GM21528 (cell line): ENCODE results near the gene FOSL2.

Source experiments
- ATAC-seq: cut with Tn5 transposase; IDR thresholded peaks from one replicate; pipeline ENCODE4 v1.9.1; 2021; ENCODE audit warnings: mild to moderate bottlenecking, moderate library complexity; ENCODE audit not compliant: unreplicated experiment, low FRiP score

The FOSL2 gene

DNA sequence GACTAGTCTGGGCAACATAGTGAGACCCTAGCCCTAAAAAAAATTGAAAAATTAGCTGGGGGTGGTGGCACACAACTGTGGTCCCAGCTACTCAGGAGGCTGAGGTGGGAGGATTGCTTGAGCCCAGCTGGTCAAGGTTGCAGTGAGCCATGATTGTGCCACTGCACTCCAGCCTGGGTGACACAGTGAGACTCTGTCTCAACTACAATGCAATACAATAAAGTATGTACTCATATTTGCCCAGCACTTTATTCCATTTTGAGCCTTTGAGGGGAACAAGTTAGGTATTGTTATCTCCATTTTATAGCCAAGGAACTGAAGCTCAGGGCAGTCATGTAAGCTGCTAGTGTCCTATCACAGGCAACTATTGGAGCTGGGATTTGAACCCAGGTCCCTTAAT lies 53.9 kb downstream of the FOSL2 start:
- ATAC-seq, result no peak

DNA sequence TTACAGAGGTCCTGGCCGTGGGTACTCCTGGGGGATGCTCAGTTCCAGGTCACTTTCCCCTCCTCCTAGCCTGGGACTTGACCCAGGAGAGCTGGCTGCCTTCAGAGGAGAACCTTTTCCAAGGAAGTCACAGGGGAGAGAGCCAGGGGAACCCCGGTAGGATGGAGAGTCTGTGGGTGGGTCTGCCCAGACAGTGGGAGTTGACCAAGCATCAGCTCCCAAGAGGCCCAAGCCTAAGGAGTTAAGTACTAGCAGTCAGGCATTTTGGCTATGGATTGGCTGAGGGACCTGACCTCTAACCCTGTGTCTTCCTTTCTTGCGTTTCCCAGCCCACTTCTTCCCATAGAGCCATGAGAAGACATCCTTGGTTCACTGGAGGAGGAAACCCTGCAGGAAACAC lies 54.4 kb downstream of the FOSL2 start:
- ATAC-seq, result no peak

DNA sequence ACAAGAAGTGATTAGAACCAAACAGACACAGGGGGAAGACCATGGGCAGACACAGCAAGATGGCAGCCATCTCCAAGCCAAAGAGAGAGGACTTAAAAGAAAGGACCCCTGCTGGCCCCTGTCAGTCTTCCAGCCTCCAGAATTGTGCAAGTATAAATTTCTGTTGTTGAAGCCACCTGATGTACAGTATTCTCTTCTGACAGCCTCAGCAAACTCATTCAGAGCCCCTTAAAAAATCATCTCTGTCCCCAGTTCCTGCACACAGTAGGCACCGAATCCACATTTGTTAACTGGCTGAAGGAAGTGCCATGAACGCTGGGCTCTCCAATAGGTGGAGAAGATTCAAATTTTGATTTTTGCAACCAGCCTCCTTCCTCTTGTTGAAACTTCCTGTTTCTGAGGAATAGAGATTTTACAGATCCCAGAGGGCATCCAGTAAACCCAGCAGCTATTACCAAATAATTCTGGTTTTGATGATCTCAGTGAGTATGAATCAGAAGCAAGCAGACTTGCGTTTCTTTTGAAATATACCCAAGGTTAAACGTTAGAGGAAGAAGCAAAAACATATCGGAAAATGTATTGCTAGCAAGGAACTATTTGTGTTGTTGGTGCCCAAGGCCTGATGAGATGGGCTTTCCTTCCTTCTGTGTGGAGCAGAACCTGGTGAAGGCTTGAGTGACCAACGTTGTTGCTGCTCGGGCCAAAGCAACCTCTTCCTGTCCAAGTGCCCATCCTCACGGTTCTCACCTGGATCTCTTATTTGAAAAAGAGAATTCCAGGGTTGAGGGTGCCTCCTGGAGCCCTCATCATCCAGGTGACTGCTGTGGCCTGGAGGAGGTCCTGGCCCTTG lies 55.5 kb downstream of the FOSL2 start:
- no peak for ATAC-seq

DNA sequence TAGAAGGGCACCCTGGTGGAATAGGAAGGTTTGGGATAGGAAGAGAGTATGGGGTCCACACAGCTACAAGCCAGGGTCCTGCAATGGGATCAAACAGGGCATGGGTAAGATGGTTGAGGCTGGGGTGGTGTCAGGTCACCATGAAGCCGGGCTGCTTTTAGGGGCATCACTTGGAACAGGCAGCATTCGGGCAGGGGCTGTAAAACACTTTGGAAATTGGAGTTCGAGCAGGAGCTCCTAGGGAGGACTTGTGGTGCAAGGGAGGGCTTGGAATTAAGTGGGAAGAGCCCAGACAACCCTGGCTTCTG lies 56.1 kb downstream of the FOSL2 start:
- ATAC-seq, result no peak

DNA sequence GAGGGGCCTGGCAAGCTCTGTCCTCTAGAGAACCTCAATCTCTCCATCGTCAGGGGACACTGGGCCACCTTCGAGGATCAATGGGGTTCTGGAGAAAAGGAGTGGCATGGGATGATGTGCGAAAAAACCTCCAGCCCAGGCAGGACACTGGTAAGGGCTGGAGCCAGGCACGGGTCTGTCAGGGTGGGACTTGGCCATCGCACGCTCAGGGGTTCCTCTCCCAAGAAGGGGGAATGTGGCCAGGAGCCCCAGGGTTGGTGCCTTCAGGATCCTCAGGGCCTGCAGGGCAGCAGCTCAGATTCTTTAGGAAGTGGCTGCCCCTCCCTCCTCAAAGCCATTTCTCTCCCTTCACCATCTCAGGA lies 56.4 kb downstream of the FOSL2 start:
- ATAC-seq, result no peak

DNA sequence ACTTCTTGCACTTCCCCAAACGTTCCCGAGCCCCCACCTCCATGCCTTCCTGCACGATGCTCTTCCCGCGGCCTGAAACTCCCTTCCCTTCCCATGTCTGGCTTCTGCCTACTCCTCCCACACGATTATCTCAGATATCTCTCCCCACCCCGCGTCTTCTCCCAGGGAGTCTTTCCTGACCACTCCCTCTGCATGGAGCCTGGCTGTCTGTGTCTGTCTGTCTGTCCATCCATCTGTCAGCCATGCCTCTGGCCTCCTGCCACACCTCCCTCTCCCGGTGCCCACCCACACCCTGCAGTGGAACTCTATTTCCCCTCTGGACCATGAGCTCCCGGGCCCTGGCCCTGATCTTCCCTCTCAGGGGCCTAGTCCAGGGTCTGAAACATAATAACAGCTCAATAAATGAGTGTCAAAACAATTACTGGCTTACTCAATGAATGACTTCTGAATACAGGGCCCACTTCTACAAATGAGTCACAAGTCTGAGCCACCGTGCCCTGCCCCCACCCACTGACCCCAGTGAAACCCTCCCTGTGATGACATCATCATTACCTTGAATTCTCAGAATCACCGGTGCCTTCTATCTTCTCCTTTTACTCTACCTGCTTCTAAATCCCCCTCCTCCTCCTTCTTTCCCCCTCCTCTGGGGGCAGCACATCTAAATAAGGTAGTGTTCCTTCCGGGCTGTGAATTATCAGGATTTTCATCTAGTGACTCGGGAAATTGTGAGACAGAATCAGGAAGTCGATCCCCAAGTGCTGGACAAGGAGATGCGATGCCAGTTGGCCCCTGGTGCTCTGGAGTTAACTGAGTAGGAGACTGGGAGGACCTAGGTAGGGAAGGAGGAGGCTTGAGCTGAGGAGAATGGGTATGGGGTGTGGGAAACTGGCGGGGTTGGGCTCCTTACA lies 57.1 kb downstream of the FOSL2 start:
- no peak for ATAC-seq

DNA sequence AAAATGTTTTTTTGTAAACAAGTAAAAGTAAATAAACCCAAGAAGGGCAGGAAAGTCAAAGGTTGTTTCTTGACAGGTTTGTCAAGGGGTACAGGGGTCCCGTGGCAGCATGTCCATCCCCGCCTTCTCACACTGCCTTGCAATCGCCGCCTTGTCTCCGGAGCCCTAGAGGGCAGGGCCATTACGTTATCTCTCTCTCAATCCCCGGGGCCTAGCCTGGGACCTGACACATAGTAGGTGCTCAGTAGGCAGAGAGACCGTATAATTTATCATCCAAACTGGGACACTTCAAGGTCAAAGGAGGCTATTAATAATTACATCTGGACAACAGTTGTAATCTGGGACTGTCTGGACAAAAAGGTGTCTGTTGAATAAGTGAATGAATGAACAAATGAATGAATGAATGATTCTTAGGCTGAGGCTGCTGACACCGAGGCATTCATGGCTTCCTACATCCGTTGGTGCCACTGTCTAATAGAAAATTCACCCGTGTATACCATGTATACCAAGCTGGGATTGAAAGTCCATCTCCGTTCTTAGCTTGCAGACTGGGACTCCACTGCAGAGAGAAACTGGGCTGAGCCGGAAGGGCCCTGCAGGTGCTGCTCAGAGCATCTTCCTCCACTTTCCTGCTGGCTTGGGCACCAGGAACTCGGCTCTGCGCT lies 58.4 kb downstream of the FOSL2 start:
- ATAC-seq, result no peak

DNA sequence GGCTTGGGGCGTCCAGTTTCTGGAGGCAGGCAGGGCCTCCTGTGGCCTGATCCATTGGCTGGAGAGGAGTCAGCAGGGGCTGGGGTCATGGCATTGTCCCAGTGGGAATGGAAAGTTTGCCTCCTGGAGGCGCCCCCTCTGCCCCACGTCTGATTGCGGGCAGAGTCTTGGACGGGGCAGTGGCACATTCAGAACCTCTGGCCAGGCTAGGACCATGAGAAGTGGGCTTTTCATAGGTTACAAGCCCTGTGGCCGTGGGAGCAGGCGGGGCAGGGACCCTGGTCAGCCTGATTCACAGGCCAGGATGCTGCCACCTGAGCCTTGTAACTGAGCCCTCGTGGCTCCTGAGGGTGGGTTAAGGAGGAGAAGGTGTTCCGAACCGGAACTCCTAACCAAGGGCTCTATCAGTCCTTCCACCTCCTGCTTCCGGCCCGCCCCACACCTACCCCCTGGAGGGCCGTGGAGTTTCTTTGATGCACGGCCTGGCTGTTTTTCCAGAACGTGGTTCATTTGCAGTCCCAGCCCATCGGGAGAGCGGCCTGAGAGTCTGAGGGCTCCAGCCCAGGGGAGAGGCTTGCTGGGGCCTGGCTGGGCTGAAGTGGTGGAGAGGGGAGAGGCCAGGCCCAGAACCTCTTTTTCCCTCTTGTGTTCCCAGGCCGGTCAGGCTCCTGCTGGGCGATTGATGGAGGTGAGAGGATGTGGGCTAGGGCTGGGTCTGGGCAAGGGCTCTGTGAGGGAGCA lies 59.3 kb downstream of the FOSL2 start:
- ATAC-seq, result no peak

DNA sequence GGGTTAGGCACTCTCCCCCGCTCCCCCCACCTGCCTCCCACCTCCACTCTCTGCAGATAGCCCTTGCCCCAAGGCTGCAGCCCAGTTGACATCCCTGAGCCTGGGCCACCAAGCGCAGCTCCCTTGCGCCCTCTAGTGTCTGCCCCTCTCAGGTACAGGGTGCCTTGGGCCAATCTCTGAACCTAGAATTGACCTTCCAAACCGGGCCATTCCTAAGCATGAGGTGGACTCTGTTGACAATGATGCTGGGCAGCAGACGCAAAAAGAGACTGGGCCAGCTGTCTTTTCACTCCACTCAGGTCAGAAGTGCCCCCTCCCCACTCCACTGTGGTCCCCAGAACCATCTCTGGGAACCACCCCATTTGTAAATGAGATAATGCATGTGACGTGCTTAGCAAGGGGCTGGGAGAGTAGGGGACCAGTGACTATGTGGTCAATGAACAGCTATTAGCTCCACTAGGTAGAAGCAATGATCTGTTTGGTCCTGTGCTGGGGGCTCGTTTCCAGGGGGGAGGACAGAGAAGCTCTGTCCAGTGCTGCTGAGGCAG lies 60.0 kb downstream of the FOSL2 start:
- ATAC-seq, result no peak

DNA sequence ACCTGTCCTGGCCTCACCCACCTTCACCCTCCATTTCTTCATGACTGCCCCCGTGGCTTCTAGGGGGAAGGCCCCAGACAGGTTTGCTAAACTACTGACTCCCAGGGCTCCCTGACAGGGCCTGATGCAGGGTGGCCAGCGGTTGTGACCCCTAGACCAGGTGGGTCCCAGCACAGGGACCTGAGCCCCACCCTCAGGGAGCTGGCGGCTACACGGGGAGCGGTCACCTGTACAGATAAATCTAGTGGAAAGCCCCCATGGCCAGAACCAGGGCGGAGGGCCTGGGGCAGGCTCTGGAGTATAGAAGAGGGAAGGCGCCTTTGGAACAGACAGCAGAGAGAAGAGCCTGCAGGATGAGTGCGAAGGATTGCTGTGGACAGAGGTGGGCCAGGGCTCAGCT lies 60.7 kb downstream of the FOSL2 start:
- ATAC-seq, result no peak

DNA sequence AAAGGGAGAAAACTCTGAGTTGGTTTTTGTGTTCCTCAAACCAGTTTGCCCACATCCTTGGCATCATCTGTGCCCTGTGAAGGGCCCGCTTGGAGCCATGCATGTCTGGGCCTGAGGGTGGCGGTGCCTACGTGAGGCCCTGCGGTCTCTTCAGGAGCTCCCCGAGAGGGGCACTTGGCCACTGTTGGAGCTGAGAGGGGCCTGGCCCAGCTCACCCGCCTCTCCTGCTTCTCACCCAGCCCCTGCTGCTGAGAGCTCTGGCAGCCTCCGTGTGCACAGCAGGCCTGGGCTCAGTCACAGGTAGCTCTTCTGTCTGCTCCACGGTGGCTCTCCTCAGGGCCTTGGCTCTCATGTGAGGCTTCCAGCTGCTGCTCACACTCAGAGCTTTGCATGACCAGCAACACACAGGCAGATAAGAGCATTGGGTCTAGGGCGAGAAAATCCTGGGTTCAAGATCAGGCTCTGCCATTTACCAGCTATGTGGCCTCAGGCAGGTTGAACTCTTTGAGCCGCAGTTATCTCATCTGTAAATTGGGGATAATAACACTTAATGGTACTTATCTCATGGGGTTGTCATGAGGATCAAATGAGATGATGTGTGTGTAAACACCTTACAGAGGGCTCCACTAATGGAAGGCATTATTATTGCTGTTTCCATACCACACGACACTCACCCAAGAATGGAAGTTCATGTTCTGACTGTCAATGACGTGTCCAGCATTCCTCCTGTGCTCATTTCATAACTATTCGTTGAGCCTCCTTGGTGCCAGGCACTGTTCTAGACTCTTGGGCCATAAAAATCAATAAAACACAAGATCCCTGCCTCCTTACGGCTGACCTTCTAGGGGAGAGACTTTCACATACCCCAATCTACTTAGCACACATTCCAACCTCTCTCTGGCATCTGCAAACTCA lies 61.6 kb downstream of the FOSL2 start:
- ATAC-seq, result no peak

DNA sequence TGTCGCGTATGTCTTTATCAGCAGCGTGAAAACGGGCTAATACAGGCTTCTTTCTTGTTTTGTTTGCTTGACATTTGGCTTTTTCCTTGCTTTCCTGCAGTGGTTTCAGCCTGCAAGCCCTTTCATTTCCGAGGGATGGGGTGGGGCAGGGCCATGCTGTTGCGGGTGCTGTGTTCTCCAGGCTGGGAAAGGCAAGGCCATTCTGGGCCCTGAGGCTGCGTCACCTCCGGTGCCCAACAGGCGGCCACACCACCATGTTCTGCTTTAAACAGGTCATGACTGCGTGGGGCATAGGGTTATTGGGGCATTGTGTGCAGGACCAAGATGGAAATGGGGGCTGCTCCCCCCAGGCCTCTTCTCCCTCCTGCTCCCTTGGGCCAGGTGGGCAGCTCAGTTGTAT lies 64.6 kb downstream of the FOSL2 start:
- ATAC-seq, result no peak

DNA sequence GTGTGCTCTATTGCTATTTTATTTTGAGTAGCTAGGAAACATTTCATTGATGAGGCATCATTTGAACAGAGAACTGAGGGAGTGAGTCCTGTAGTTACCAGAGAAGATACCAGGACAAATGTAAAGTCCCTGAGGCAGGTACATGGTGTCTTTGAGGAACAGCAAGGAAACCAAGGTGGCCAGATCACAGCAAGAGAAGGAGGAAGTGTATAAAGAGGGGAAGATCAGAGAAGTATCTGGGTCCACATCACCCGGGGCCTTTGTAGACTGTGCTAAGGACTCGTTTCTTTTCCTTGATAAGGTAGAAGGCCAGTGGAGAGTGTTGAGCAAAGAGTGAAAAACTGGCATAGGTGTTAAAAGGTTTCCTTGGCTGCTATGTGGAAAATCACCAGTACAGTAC lies 68.4 kb downstream of the FOSL2 start:
- no peak for ATAC-seq

DNA sequence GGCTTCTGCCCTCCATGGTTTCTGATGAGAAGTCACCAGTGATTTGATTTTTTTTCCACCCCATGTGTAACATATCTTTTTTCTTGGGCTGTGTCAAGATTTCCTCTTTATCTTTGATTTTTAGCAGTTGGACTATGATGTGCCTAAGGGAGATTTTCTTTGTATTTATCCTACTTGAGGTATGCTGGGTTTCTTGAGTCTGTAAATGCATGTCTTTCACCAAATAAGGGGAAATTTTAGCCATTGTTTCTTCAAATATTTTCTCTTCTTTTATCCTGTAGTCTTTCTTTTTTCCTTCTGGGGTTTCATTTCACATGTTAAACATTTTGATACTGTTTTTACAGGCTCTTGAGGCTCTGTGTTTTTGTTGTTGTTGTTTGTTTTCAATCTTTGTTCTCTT lies 69.5 kb downstream of the FOSL2 start:
- ATAC-seq, result no peak

DNA sequence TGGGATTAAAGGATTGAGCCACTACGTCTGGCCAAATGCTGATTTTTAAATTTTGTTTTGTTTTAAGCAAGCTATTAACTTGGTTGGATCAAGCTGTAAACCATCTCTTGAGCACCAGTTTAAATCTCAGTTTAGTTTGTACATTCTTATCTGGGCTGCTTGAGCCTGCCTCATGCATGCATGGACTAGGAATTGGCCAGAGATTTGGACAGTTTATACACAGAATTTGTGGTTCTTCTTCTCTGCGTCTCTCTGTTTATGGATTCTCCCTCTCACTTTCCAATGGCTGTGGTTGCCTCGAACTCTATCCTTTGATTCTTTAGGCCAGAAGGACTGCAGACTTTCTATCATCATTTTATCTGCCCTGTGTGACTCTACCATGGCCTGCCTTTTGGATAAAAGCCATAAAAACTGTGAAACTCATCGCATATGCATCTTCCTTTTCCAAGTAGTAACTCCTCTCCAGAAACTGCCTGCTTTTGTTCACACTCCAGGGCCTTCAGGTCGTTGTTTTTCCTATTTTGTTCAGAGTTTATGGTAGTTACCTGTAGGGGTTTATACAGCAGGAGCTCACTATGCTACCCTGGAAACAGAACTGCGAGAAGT lies 70.7 kb downstream of the FOSL2 start:
- no peak for ATAC-seq

DNA sequence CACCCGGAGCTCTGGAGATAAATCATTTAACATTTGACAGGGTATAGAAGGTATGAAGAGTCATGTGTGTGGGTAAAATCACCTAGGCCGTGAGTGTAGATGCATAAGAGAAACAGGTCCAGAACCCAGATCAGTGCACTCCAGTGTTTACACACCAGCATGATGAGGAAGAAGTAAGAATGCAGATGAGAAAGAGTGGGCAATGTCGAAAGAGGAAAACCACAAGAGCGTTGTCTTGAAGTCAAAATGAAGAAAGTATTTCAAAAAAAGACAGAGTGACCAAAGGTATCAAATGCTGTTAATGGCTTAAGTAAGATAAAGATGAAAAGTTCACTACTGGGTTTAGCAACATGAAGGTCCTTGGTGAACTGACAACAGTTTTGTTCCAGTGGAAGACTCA lies 71.2 kb downstream of the FOSL2 start:
- no peak for ATAC-seq

DNA sequence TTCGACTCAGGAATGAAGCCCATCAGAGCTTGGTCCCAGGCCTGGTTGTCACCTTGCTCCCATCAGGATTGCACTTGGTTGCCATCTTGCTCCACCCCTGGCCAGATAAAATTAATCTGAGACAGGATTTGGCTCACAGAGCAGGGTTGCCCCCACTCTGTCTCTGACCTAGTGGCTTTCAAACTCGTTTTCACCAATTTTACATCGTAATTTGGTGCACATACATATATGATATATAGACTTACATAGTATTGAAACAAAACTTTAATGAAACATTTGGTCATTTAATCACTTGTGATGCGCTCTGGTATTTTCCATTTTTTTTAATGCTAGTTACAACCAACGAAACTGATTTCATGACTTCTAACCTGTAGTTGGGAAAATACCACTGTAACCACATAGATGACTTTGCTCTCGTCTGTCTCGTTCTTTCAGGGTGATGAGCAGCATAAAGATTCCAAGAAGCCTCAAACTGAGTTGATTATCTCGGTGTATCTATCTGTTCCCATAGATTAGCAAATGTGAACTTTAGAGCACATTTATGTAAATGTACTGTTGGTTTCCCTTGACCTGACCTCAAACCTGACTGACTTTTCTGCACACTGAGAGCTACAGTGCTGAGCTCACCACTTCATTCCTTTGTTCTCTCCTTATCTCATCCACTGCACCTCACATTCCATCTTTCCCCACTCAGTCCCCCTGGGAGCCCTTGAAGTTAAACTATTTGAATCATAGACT lies 72.7 kb downstream of the FOSL2 start:
- no peak for ATAC-seq
